CD14-positive monocyte (primary cell): ENCODE measurements around the gene ALG1. TPM values are rescaled to one million over a fixed set of nuclear protein-coding genes. Genes with fewer than 3 reads are reported as not detected.

Experiments used
- DNase-seq, 3 donors: peaks; one replicate each; pipeline ENCODE4 v3.0.0-alpha.2; 2011 to 2022
- H2AFZ ChIP-seq: 2 replicates; pipeline ENCODE4 v1.6.0; 2012; ENCODE audit warnings: mild to moderate bottlenecking, low read depth, low read length, inconsistent platforms; ENCODE audit not compliant: insufficient read depth, poor library complexity, severe bottlenecking
- H3K27ac ChIP-seq, 2 donors: 1 replicate in 1 of 2; 2 replicates in 1 of 2; pipeline ENCODE4 v1.5.1; 2012 to 2013; ENCODE audit warnings: low read length in 2 of 2, control low read depth in 1 of 2, inconsistent platforms in 1 of 2, low read depth in 1 of 2, mild to moderate bottlenecking in 1 of 2
- H3K27me3 ChIP-seq, 2 donors: one replicate each; pipeline versions ENCODE4 v1.6.0 to v1.6.1; 2011 to 2013; ENCODE audit warnings: low read length in 2 of 2; ENCODE audit not compliant: control insufficient read depth in 2 of 2, insufficient read depth in 2 of 2
- H3K36me3 ChIP-seq, 2 donors: replicated peaks in 1 of 2; 1 replicate in 1 of 2; 2 replicates in 1 of 2; pipeline versions ENCODE4 v1.5.1 to v1.6.1; 2012 to 2013; ENCODE audit warnings: low read length in 2 of 2, control low read depth in 1 of 2, inconsistent platforms in 1 of 2, mild to moderate bottlenecking in 1 of 2; ENCODE audit not compliant: insufficient read depth in 2 of 2, control insufficient read depth in 1 of 2
- H3K4me1 ChIP-seq, 2 donors: 1 replicate in 1 of 2; 2 replicates in 1 of 2; pipeline versions ENCODE4 v1.5.1 to v1.6.1; 2012 to 2013; ENCODE audit warnings: low read length in 2 of 2, control low read depth in 1 of 2, inconsistent platforms in 1 of 2, mild to moderate bottlenecking in 1 of 2, moderate library complexity in 1 of 2; ENCODE audit not compliant: insufficient read depth in 2 of 2, control insufficient read depth in 1 of 2
- H3K4me2 ChIP-seq: replicated peaks from 2 replicates; pipeline ENCODE3; 2012; ENCODE audit warnings: low read length, moderate library complexity, mild to moderate bottlenecking; ENCODE audit not compliant: poor library complexity, severe bottlenecking; ENCODE audit errors: extremely low read depth
- H3K4me3 ChIP-seq, 3 experiments: fragments of 200-600 bp in 1 of 3; sonication (generic) in 1 of 3; replicated peaks in 1 of 3; 1 replicate in 2 of 3; 2 replicates in 1 of 3; pipeline ENCODE4 v1.5.1; 2011 to 2013; ENCODE audit warnings: low read length in 3 of 3, mild to moderate bottlenecking in 3 of 3, control low read depth in 2 of 3, low read depth in 2 of 3, inconsistent platforms in 1 of 3, moderate library complexity in 1 of 3
- H3K79me2 ChIP-seq: 2 replicates; pipeline ENCODE4 v1.6.0; 2012; ENCODE audit warnings: mild to moderate bottlenecking, control low read depth, inconsistent platforms, low read length, moderate library complexity; ENCODE audit not compliant: insufficient read depth
- H3K9ac ChIP-seq: 2 replicates; pipeline ENCODE4 v1.6.0; 2017; ENCODE audit warnings: low read length, mild to moderate bottlenecking; ENCODE audit not compliant: insufficient read depth, poor library complexity, severe bottlenecking
- H3K9me3 ChIP-seq, 2 donors: replicated peaks in 1 of 2; 1 replicate in 1 of 2; 2 replicates in 1 of 2; pipeline versions ENCODE4 v1.5.1 to v1.6.1; 2012 to 2013; ENCODE audit warnings: low read length in 2 of 2, control low read depth in 1 of 2; ENCODE audit not compliant: control insufficient read depth in 1 of 2, insufficient read depth in 1 of 2
- H4K20me1 ChIP-seq: 2 replicates; pipeline ENCODE4 v1.6.0; 2012; ENCODE audit warnings: mild to moderate bottlenecking, low read length, control low read depth, moderate library complexity; ENCODE audit not compliant: insufficient read depth
- H3K27ac Mint-ChIP-seq, 7 donors: one replicate each; pipeline ENCODE4 v1.8.0; 2020; ENCODE audit warnings: mild to moderate bottlenecking in 7 of 7, mixed read lengths in 7 of 7, moderate library complexity in 6 of 7, inconsistent platforms in 2 of 7
- H3K27me3 Mint-ChIP-seq, 3 donors: one replicate each; pipeline ENCODE4 v1.8.0; 2021 to 2022; ENCODE audit warnings: low read depth in 3 of 3, mild to moderate bottlenecking in 3 of 3, mixed read lengths in 3 of 3, moderate library complexity in 3 of 3, inconsistent platforms in 1 of 3
- H3K36me3 Mint-ChIP-seq, 2 donors: one replicate each; pipeline ENCODE4 v1.8.0; 2020; ENCODE audit warnings: mixed read lengths in 2 of 2, inconsistent platforms in 1 of 2, mild to moderate bottlenecking in 1 of 2
- H3K4me1 Mint-ChIP-seq: one replicate; pipeline ENCODE4 v1.8.0; 2020; ENCODE audit warnings: mild to moderate bottlenecking, mixed read lengths
- H3K4me3 Mint-ChIP-seq, 2 donors: one replicate each; pipeline ENCODE4 v1.8.0; 2020; ENCODE audit warnings: mild to moderate bottlenecking in 2 of 2, mixed read lengths in 2 of 2, moderate library complexity in 1 of 2
- H3K9me3 Mint-ChIP-seq, 7 donors: one replicate each; pipeline ENCODE4 v1.8.0; 2020 to 2022; ENCODE audit warnings: mixed read lengths in 7 of 7, mild to moderate bottlenecking in 6 of 7, moderate library complexity in 6 of 7, inconsistent platforms in 2 of 7
- CTCF ChIP-seq: fragments of 200-600 bp; IDR thresholded peaks from one replicate; pipeline ENCODE4 v1.8.0; 2022; ENCODE audit warnings: antibody characterized with exemption, mild to moderate bottlenecking
- WGBS: methylation state at CpG from one replicate; pipeline ENCODE4 v1.1.5; 2013; ENCODE audit warnings: missing lambda C conversion rate; ENCODE audit not compliant: insufficient coverage; 5-methylcytosine and 5-hydroxymethylcytosine counted together
- intact Hi-C, 2 donors: fragments of 100-400 bp; cut with micrococcal nuclease; formaldehyde crosslinking; loops; one replicate each; pipeline versions ENCODE4 v1.15.0 to v1.15.1; 2023
- polyA plus RNA-seq, 3 donors: library from polyadenylated mRNA; depleted of rRNA in 1 of 3; unstranded in 2 of 3; stranded (reverse) in 1 of 3; fragments of 300-500 nt in 2 of 3; fragments of >200 nt in 1 of 3; fragmentation: Illumina TruSeq in 2 of 3; gene quantifications; 1 replicate in 2 of 3; 2 replicates in 1 of 3; pipeline ENCODE4 v1.2.3, GENCODE V29; 2012 to 2021

The ALG1 gene
- polyA plus RNA-seq, 3 donors, result 9.3 to 31.0 (median 25.2) TPM

DNA sequence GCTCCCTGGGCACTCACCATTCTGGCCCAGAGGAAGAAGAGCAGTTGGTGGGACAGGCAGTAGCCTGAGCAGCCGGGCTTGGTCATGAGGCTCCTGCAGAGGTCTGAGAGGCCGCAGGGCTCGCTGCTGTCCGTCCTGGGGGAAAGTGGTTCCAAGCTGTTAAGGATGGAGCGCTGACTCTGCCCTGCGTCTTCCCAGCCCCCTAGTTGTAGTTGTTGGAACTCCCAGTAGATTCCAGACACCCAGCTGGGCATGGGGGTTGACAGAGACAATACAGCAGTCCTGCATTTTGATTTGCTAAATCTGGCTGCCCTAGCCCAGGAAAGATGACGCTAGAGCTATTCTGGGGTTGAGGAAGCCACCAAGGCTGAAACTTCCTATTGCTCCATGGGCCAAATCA lies 13.2 kb upstream of the ALG1 start:
- no peak for TF ChIP-seq CTCF
- H3K4me3 ChIP-seq, result no peak overlapping the region
- intact Hi-C loops, result no loop called here
- H3K36me3 ChIP-seq, result no peaks in the 10 kb centered on the region
- H3K9ac ChIP-seq, result peak overlapping the region; percentile 21
- H2AFZ ChIP-seq, result peak overlapping the region; percentile 52
- H3K4me1 ChIP-seq, result peaks cover 7 to 8% of the 10 kb centered on the region in 2 donors
- H3K4me2 ChIP-seq, result no peak overlapping the region
- no peak overlapping the region for H3K4me3 Mint-ChIP-seq
- no peak overlapping the region for H3K27ac Mint-ChIP-seq
- peaks cover 10% of the 10 kb centered on the region for H3K4me1 Mint-ChIP-seq
- no peaks in the 10 kb centered on the region for H3K79me2 ChIP-seq
- no peak for DNase-seq
- no CpG with 5 or more reads among the region's 7 CpGs for WGBS
- no peaks in the 10 kb centered on the region for H3K36me3 Mint-ChIP-seq
- peaks cover 5 to 13% (median 5%) of the 10 kb centered on the region in 3 donors for H3K27me3 Mint-ChIP-seq
- H3K9me3 Mint-ChIP-seq, result no peaks in the 10 kb centered on the region
- H3K27me3 ChIP-seq, result no peaks in the 10 kb centered on the region
- no peaks in the 10 kb centered on the region for H4K20me1 ChIP-seq
- no peaks in the 10 kb centered on the region for H3K9me3 ChIP-seq
- H3K27ac ChIP-seq, result no peak overlapping the region

DNA sequence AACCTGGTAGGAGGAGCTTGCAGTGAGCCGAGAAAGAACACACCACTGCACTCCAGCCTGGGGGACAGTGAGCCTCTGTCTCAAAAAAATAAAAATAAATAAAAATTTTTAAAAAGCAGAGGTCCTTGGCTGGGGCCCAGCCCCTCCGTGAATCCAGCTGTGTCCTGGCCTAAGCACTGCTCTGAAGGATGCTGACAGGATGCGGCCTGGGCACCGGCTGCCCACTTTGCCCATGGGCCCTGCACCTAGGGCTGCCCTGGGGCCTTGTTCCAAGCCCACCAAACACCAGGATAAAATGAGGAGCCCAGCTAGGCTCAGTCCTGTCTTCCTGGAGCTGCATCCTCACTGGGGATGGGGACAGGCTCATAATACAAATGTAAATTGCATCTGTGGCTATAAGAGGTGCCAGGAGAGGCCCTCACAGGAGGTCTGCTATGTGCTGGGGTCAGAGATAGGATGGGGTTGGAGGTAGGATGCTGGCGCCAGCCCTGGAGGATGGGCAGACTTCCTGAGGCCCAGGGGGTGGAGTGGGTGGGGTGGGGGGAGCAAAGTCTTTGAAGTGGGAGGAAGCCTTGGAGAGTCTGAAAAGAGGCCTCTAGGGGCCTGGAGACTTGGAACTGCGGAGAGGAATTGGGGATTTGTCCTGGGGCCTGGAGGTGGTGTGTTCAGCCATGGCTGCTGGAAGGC lies 12.1 kb upstream of the ALG1 start:
- intact Hi-C loops, result no loop called here

More for the DNA sequence above, 12.1 kb upstream of the ALG1 start:
- H3K4me3 Mint-ChIP-seq, result no peak overlapping the region
- TF ChIP-seq CTCF, result no peak
- Histone ChIP-seq H3K9ac (peak overlapping the region; percentile 27), H3K4me3 (no peak overlapping the region), H3K27ac (no peak overlapping the region), H3K79me2 (no peaks in the 10 kb centered on the region), H3K9me3 (no peaks in the 10 kb centered on the region), H3K36me3 (no peaks in the 10 kb centered on the region), H3K4me2 (no peak overlapping the region), H3K27me3 (no peaks in the 10 kb centered on the region), H2AFZ (no peak overlapping the region), H4K20me1 (no peaks in the 10 kb centered on the region), H3K4me1 (peaks cover 7 to 8% of the 10 kb centered on the region in 2 donors)
- H3K4me1 Mint-ChIP-seq, result peaks cover 10% of the 10 kb centered on the region
- H3K27ac Mint-ChIP-seq, result no peak overlapping the region
- H3K27me3 Mint-ChIP-seq, result peaks cover 5 to 15% (median 5%) of the 10 kb centered on the region in 3 donors
- no peaks in the 10 kb centered on the region for H3K9me3 Mint-ChIP-seq
- H3K36me3 Mint-ChIP-seq, result no peaks in the 10 kb centered on the region
- WGBS, result 86% methylated on average over 1 of the region's 6 CpGs
- no peak for DNase-seq
